GM23248 (cell line): ENCODE data around the gene STIM2. TPM values are rescaled to one million over a fixed set of nuclear protein-coding genes. Genes with fewer than 3 reads are reported as not detected.
"Not testable (repeated sequence)": the region's sequence is repeated elsewhere in the genome, so short reads cannot be mapped to it uniquely, and the experiment has no call there.

Source experiments
- DNase-seq: peaks from one replicate; pipeline ENCODE4 v3.0.0-alpha.2; 2015
- H2AFZ ChIP-seq: fragments of 200-600 bp; sonication (generic); 2 replicates; pipeline ENCODE4 v1.6.1; 2016; ENCODE audit warnings: antibody characterized with exemption
- H3F3A ChIP-seq: fragments of 200-600 bp; sonication (generic); 2 replicates; pipeline ENCODE4 v1.6.1; 2016; ENCODE audit warnings: mild to moderate bottlenecking, antibody characterized with exemption, mixed run types; ENCODE audit not compliant: insufficient read depth
- H3K27ac ChIP-seq: fragments of 200-600 bp; sonication (generic); 2 replicates; pipeline ENCODE4 v1.5.1; 2016; ENCODE audit warnings: mild to moderate bottlenecking
- H3K27me3 ChIP-seq: fragments of 200-600 bp; sonication (generic); replicated peaks from 2 replicates; pipeline ENCODE4 v1.6.1; 2016; ENCODE audit warnings: mild to moderate bottlenecking; ENCODE audit not compliant: insufficient read depth
- H3K36me3 ChIP-seq: fragments of 200-600 bp; sonication (generic); 2 replicates; pipeline ENCODE4 v1.6.1; 2016; ENCODE audit warnings: low read depth, mild to moderate bottlenecking
- H3K4me1 ChIP-seq: fragments of 200-600 bp; sonication (generic); 2 replicates; pipeline ENCODE4 v1.6.1; 2016; ENCODE audit warnings: mild to moderate bottlenecking; ENCODE audit not compliant: insufficient read depth
- H3K4me2 ChIP-seq: fragments of 200-600 bp; sonication (generic); one replicate; pipeline ENCODE4 v1.6.1; 2016; ENCODE audit warnings: mild to moderate bottlenecking; ENCODE audit not compliant: unreplicated experiment
- H3K4me3 ChIP-seq: fragments of 200-600 bp; sonication (generic); 2 replicates; pipeline ENCODE4 v1.5.1; 2016; ENCODE audit warnings: mild to moderate bottlenecking
- H3K79me2 ChIP-seq: fragments of 200-600 bp; sonication (generic); 2 replicates; pipeline ENCODE4 v1.6.1; 2016; ENCODE audit warnings: mild to moderate bottlenecking; ENCODE audit not compliant: insufficient read depth
- H3K9ac ChIP-seq: fragments of 200-600 bp; sonication (generic); 2 replicates; pipeline ENCODE4 v1.6.1; 2016; ENCODE audit warnings: mild to moderate bottlenecking
- H3K9me2 ChIP-seq: fragments of 200-600 bp; sonication (generic); 2 replicates; pipeline ENCODE4 v1.6.1; 2016; ENCODE audit warnings: mixed run types, mild to moderate bottlenecking, moderate library complexity; ENCODE audit not compliant: insufficient read depth
- H3K9me3 ChIP-seq: fragments of 200-600 bp; sonication (generic); one replicate; pipeline ENCODE4 v1.6.1; 2017; ENCODE audit warnings: low read depth
- H4K20me1 ChIP-seq: fragments of 200-600 bp; sonication (generic); 2 replicates; pipeline ENCODE4 v1.6.0; 2016; ENCODE audit not compliant: insufficient read depth
- EZH2 ChIP-seq: fragments of 200-600 bp; sonication (generic); IDR thresholded peaks from 2 replicates; pipeline ENCODE4 v1.6.1; 2018; ENCODE audit warnings: antibody characterized with exemption, mild to moderate bottlenecking; ENCODE audit not compliant: insufficient read depth, poor library complexity, severe bottlenecking
- EZH2phosphoT487 ChIP-seq: fragments of 200-600 bp; sonication (generic); IDR thresholded peaks from 2 replicates; pipeline ENCODE4 v1.6.1; 2018; ENCODE audit warnings: antibody characterized with exemption, moderate library complexity, mild to moderate bottlenecking, low read depth; ENCODE audit not compliant: insufficient read depth
- WGBS, 2 experiments: methylation state at CpG; one replicate each; pipeline ENCODE4 v1.1.6; 2015 to 2017; ENCODE audit warnings: low lambda C conversion rate in 2 of 2, low coverage in 1 of 2; ENCODE audit errors: missing lambda C conversion rate in 2 of 2; 5-methylcytosine and 5-hydroxymethylcytosine counted together
- in situ Hi-C: fragments of 300-500 bp; cut with MboI; formaldehyde crosslinking; loops from 2 replicates; pipeline ENCODE4 v1.15.0; 2020
- polyA plus RNA-seq: library from polyadenylated mRNA; unstranded; fragments of >200 nt; fragmentation: Nextera tagmentation; extraction: Ambion mirVana; gene quantifications from 2 replicates; pipeline ENCODE4 v1.2.1, GENCODE V29; 2016
- total RNA-seq: library from RNA; depleted of rRNA; stranded (reverse); fragments of >200 nt; shearing (Covaris generic); gene quantifications from 2 replicates; pipeline ENCODE4 v1.2.3, GENCODE V29; 2014

STIM2 gene
- total and polyA plus RNA-seq, 2 experiments from 2014 or later = 10.8 to 13.8 TPM

GRCh38 chr4:26964512-26964911, 103.9 kb downstream of the STIM2 start:
- H2AFZ ChIP-seq = no peak overlapping the region
- TF ChIP-seq EZH2 (no peak), EZH2phosphoT487 (no peak)
- WGBS, 2 experiments = 40 to 72% methylated on average over 1 of the region's 1 CpG
- no peaks in the 10 kb centered on the region for H3K9me2 ChIP-seq
- H3K79me2 ChIP-seq = 0 out of 2 replicates have a peak, but pooled peaks cover 5% of the 10 kb centered on the region
- H3K36me3 ChIP-seq = no peaks in the 10 kb centered on the region
- in situ Hi-C loops = no loop called here
- no peaks in the 10 kb centered on the region for H4K20me1 ChIP-seq
- peak; percentile 19 for DNase-seq
- H3K27me3 ChIP-seq = no peaks in the 10 kb centered on the region
- no peak overlapping the region for H3K4me3 ChIP-seq
- H3K9ac ChIP-seq = 0 out of 2 replicates have a peak overlapping the region, but pooled peaks have one; percentile 0
- peak overlapping the region; percentile 47 for H3K4me2 ChIP-seq
- H3K4me1 ChIP-seq = peaks cover 18% of the 10 kb centered on the region
- no peak overlapping the region for H3K27ac ChIP-seq
- H3F3A ChIP-seq = peaks cover 8% of the 10 kb centered on the region; the same call in 1 of the 2 replicates
- no peaks in the 10 kb centered on the region for H3K9me3 ChIP-seq

- peak overlapping the region; percentile 47 for H3K4me2 ChIP-seq
- H4K20me1 ChIP-seq = no peaks in the 10 kb centered on the region
- 0 out of 2 replicates have a peak overlapping the region, but pooled peaks have one; percentile 0 for H3K9ac ChIP-seq
- WGBS, 2 experiments = 37 to 44% methylated on average over 1 of the region's 1 CpG
- H3K4me1 ChIP-seq = peaks cover 18% of the 10 kb centered on the region
- H2AFZ ChIP-seq = no peak overlapping the region
- H3K79me2 ChIP-seq = 0 out of 2 replicates have a peak, but pooled peaks cover 5% of the 10 kb centered on the region
- H3K9me3 ChIP-seq = no peaks in the 10 kb centered on the region
- no peak for DNase-seq
- no peaks in the 10 kb centered on the region for H3K9me2 ChIP-seq
- H3K27ac ChIP-seq = no peak overlapping the region
- no peaks in the 10 kb centered on the region for H3K36me3 ChIP-seq
- no peak overlapping the region for H3K4me3 ChIP-seq
- peaks cover 8% of the 10 kb centered on the region; the same call in 1 of the 2 replicates for H3F3A ChIP-seq
- in situ Hi-C loops = no loop called here
- TF ChIP-seq EZH2phosphoT487 (no peak), EZH2 (no peak)
- H3K27me3 ChIP-seq = no peaks in the 10 kb centered on the region
Observed at GRCh38 chr4:26964994-26965393, 104.4 kb downstream of the STIM2 start.

- DNase-seq, H3K4me1 ChIP-seq, H3K9me3 ChIP-seq, H3K36me3 ChIP-seq, H3K4me2 ChIP-seq, H3K9me2 ChIP-seq, in situ Hi-C loops, H3F3A ChIP-seq, H2AFZ ChIP-seq, H4K20me1 ChIP-seq, H3K27me3 ChIP-seq, H3K9ac ChIP-seq, H3K27ac ChIP-seq, H3K4me3 ChIP-seq: not testable (repeated sequence)
- 88 to 92% methylated on average over 12 of the region's 12 CpGs for whole genome bisulfite sequencing, 2 experiments
- H3K79me2 ChIP-seq = peaks cover 29% of the 10 kb centered on the region
Observed at GRCh38 chr4:26975464-26976181, 115.0 kb downstream of the STIM2 start.

- H3K4me2 ChIP-seq = no peak overlapping the region
- TF ChIP-seq EZH2 (no peak), EZH2phosphoT487 (no peak)
- no peaks in the 10 kb centered on the region for H3F3A ChIP-seq
- H3K9me2 ChIP-seq = no peaks in the 10 kb centered on the region
- no peaks in the 10 kb centered on the region for H4K20me1 ChIP-seq
- no peak overlapping the region for H3K9ac ChIP-seq
- in situ Hi-C loops = no loop called here
- no peak overlapping the region for H3K27ac ChIP-seq
- 52 to 53% methylated on average over 2 of the region's 2 CpGs for WGBS, 2 experiments
- DNase-seq = no peak
- 0 out of 2 replicates have a peak, but pooled peaks cover under 1% of the 10 kb centered on the region for H3K4me1 ChIP-seq
- H3K27me3 ChIP-seq = no peaks in the 10 kb centered on the region
- H3K79me2 ChIP-seq = peaks cover 8% of the 10 kb centered on the region; the same call in 1 of the 2 replicates
- no peaks in the 10 kb centered on the region for H3K36me3 ChIP-seq
- no peak overlapping the region for H3K4me3 ChIP-seq
- H2AFZ ChIP-seq = no peak overlapping the region
- no peaks in the 10 kb centered on the region for H3K9me3 ChIP-seq
Observed at GRCh38 chr4:26978387-26979053, 117.9 kb downstream of the STIM2 start.
